ENCODE data around the gene NT5C1B.

The NT5C1B gene

GRCh38 chr2:18580606-18581005, 8.8 kb downstream of the NT5C1B start:
- Histone ChIP-seq H3K27me3 (replicated peaks; ENCODE audit: insufficient read depth, low read length) (no peaks in the 10 kb centered on the region), H4K20me1 (ENCODE audit: insufficient read depth, low read length) (no peaks in the 10 kb centered on the region), H3K9me3 (replicated peaks; ENCODE audit: insufficient read depth, low read length) (no peaks in the 10 kb centered on the region), H3K36me3 (replicated peaks; ENCODE audit: insufficient read depth, low read length) (no peaks in the 10 kb centered on the region; the same call in 1 of the 2 replicates), H3K9ac (ENCODE audit: low read length) (no peak overlapping the region), H2AFZ (ENCODE audit: low read length) (no peak overlapping the region), H3F3A (ENCODE audit: insufficient read depth, low read length) (no peaks in the 10 kb centered on the region), H3K4me2 (ENCODE audit: low read depth, low read length) (no peak overlapping the region), H3K9me2 (replicated peaks; ENCODE audit: insufficient read depth, low read length) (no peaks in the 10 kb centered on the region), H3K79me2 (ENCODE audit: low read length) (no peaks in the 10 kb centered on the region), H3K27ac (ENCODE audit: low read length) (no peak overlapping the region), H3K4me1 (ENCODE audit: low read length) (no peaks in the 10 kb centered on the region), H3K4me3 (ENCODE audit: low read length) (no peak overlapping the region)
- TF ChIP-seq, protein P1, sequence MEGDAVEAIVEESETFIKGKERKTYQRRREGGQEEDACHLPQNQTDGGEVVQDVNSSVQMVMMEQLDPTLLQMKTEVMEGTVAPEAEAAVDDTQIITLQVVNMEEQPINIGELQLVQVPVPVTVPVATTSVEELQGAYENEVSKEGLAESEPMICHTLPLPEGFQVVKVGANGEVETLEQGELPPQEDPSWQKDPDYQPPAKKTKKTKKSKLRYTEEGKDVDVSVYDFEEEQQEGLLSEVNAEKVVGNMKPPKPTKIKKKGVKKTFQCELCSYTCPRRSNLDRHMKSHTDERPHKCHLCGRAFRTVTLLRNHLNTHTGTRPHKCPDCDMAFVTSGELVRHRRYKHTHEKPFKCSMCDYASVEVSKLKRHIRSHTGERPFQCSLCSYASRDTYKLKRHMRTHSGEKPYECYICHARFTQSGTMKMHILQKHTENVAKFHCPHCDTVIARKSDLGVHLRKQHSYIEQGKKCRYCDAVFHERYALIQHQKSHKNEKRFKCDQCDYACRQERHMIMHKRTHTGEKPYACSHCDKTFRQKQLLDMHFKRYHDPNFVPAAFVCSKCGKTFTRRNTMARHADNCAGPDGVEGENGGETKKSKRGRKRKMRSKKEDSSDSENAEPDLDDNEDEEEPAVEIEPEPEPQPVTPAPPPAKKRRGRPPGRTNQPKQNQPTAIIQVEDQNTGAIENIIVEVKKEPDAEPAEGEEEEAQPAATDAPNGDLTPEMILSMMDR (IDR thresholded peaks at IDR 0.05; ENCODE audit: low read length): no peak
- TF ChIP-seq EZH2 (optimal IDR thresholded peaks at IDR 0.05; ENCODE audit: low read depth, low read length) (no peak), EZH2phosphoT487 (IDR thresholded peaks at IDR 0.05; ENCODE audit: low read length) (no peak)
- no peak for DNase-seq

DNA sequence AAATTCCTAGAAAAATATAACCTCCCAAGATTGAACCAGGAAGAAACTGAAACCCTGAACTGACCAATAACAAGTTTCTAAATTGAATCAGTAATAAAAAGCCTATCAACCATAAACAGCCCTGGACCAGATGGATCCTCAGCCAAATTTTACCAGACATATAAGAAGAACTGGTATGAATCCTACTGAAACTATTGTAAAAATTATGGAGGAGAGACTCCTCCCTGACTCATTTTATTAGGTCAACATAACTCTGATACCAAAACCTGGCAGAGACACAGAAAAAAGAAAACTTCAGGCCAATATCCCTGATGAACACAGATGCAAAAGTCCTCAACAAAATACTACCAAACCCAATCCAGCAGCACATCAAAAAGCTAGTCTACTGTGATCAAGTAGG, 11.3 kb downstream of the NT5C1B start:
- no peak overlapping the region for H2AFZ ChIP-seq (ENCODE audit: low read length)
- H3F3A ChIP-seq (ENCODE audit: insufficient read depth, low read length): no peaks in the 10 kb centered on the region
- DNase-seq: no peak
- no peaks in the 10 kb centered on the region for H3K9me3 ChIP-seq (replicated peaks; ENCODE audit: insufficient read depth, low read length)
- H4K20me1 ChIP-seq (ENCODE audit: insufficient read depth, low read length): no peaks in the 10 kb centered on the region
- H3K4me2 ChIP-seq (ENCODE audit: low read depth, low read length): no peak overlapping the region
- H3K4me3 ChIP-seq (ENCODE audit: low read length): no peak overlapping the region
- no peak overlapping the region for H3K27ac ChIP-seq (ENCODE audit: low read length)
- no peak overlapping the region for H3K9ac ChIP-seq (ENCODE audit: low read length)
- TF ChIP-seq EZH2phosphoT487 (IDR thresholded peaks at IDR 0.05; ENCODE audit: low read length): no peak
- no peaks in the 10 kb centered on the region for H3K27me3 ChIP-seq (replicated peaks; ENCODE audit: insufficient read depth, low read length)
- no peaks in the 10 kb centered on the region for H3K9me2 ChIP-seq (replicated peaks; ENCODE audit: insufficient read depth, low read length)
- H3K4me1 ChIP-seq (ENCODE audit: low read length): no peaks in the 10 kb centered on the region
- H3K79me2 ChIP-seq (ENCODE audit: low read length): no peaks in the 10 kb centered on the region
- H3K36me3 ChIP-seq (replicated peaks; ENCODE audit: insufficient read depth, low read length): no peaks in the 10 kb centered on the region; the same call in 1 of the 2 replicates

- Histone ChIP-seq H3K4me1 (ENCODE audit: low read length) (peaks cover 1% of the 10 kb centered on the region; the same call in 1 of the 2 replicates), H3K9ac (ENCODE audit: low read length) (no peak overlapping the region), H3K9me3 (replicated peaks; ENCODE audit: insufficient read depth, low read length) (no peaks in the 10 kb centered on the region), H3K27ac (ENCODE audit: low read length) (no peak overlapping the region), H3K79me2 (ENCODE audit: low read length) (no peaks in the 10 kb centered on the region), H2AFZ (ENCODE audit: low read length) (no peak overlapping the region), H3K4me3 (ENCODE audit: low read length) (no peak overlapping the region), H4K20me1 (ENCODE audit: insufficient read depth, low read length) (no peaks in the 10 kb centered on the region), H3K36me3 (replicated peaks; ENCODE audit: insufficient read depth, low read length) (no peaks in the 10 kb centered on the region; the same call in 1 of the 2 replicates), H3K4me2 (ENCODE audit: low read depth, low read length) (no peak overlapping the region), H3F3A (ENCODE audit: insufficient read depth, low read length) (no peaks in the 10 kb centered on the region), H3K9me2 (replicated peaks; ENCODE audit: insufficient read depth, low read length) (no peaks in the 10 kb centered on the region), H3K27me3 (replicated peaks; ENCODE audit: insufficient read depth, low read length) (no peaks in the 10 kb centered on the region)
- TF ChIP-seq EZH2phosphoT487 (IDR thresholded peaks at IDR 0.05; ENCODE audit: low read length): no peak
- TF ChIP-seq EZH2 (optimal IDR thresholded peaks at IDR 0.05; ENCODE audit: low read depth, low read length): no peak
- TF ChIP-seq, protein P1 (IDR thresholded peaks at IDR 0.05; ENCODE audit: low read length): no peak
- no peak for DNase-seq
Measured at GRCh38 chr2:18566145-18566769, 23.1 kb downstream of the NT5C1B start.

DNA sequence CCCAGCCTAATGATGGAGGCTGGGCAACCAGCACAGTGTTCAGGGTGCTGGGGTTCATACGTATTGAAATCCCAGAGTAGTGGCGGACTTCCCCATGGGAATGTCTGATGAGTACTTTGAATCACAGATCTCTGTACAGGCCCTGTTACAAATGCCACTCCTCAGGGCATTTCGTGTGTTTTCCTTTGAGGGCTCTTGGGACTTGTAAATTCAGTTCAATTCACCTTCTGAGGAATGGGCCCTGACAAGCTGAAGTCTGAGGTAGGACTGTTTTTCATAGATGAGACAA, 28.6 kb downstream of the NT5C1B start:
- Histone ChIP-seq H3K9me3 (replicated peaks; ENCODE audit: insufficient read depth, low read length) (no peaks in the 10 kb centered on the region), H3K4me3 (ENCODE audit: low read length) (peak overlapping the region; percentile 78), H3F3A (ENCODE audit: insufficient read depth, low read length) (peaks cover 4% of the 10 kb centered on the region; the same call in 1 of the 2 replicates), H4K20me1 (ENCODE audit: insufficient read depth, low read length) (no peaks in the 10 kb centered on the region), H3K9ac (ENCODE audit: low read length) (peak overlapping the region; percentile 95; the same call in 1 of the 2 replicates), H3K4me2 (ENCODE audit: low read depth, low read length) (peak overlapping the region; percentile 82), H3K9me2 (replicated peaks; ENCODE audit: insufficient read depth, low read length) (no peaks in the 10 kb centered on the region), H3K27me3 (replicated peaks; ENCODE audit: insufficient read depth, low read length) (no peaks in the 10 kb centered on the region), H3K79me2 (ENCODE audit: low read length) (peaks cover 21% of the 10 kb centered on the region), H2AFZ (ENCODE audit: low read length) (peak overlapping the region; percentile 86), H3K36me3 (replicated peaks; ENCODE audit: insufficient read depth, low read length) (no peaks in the 10 kb centered on the region; the same call in 1 of the 2 replicates), H3K27ac (ENCODE audit: low read length) (peak overlapping the region; percentile 90; the same call in 1 of the 2 replicates), H3K4me1 (ENCODE audit: low read length) (peaks cover 14% of the 10 kb centered on the region)
- TF ChIP-seq, protein P1 (IDR thresholded peaks at IDR 0.05; ENCODE audit: low read length): no peak
- TF ChIP-seq EZH2phosphoT487 (IDR thresholded peaks at IDR 0.05; ENCODE audit: low read length) (no peak), EZH2 (optimal IDR thresholded peaks at IDR 0.05; ENCODE audit: low read depth, low read length) (no peak)
- DNase-seq: no peak
